Osteocyte (in vitro differentiated cells): ENCODE data around the gene SPNS1. TPM values are rescaled to one million over a fixed set of nuclear protein-coding genes. Genes with fewer than 3 reads are reported as not detected.
"Not testable (repeated sequence)": the region's sequence is repeated elsewhere in the genome, so short reads cannot be mapped to it uniquely, and the experiment has no call there.

Source experiments
- DNase-seq: peaks from one replicate; pipeline ENCODE4 v3.0.0; 2021; ENCODE audit warnings: mixed read lengths; ENCODE audit not compliant: unreplicated experiment; ENCODE audit errors: extremely low spot score
- H3K27ac Mint-ChIP-seq: one replicate; pipeline ENCODE4 v1.8.0; 2021; ENCODE audit warnings: mild to moderate bottlenecking, mixed read lengths; ENCODE audit not compliant: unreplicated experiment
- H3K27me3 Mint-ChIP-seq: one replicate; pipeline ENCODE4 v1.8.0; 2021; ENCODE audit warnings: mixed read lengths; ENCODE audit not compliant: unreplicated experiment
- H3K36me3 Mint-ChIP-seq: one replicate; pipeline ENCODE4 v1.8.0; 2021; ENCODE audit warnings: mixed read lengths; ENCODE audit not compliant: unreplicated experiment
- H3K4me1 Mint-ChIP-seq: one replicate; pipeline ENCODE4 v1.8.0; 2021; ENCODE audit warnings: mixed read lengths; ENCODE audit not compliant: unreplicated experiment
- H3K4me3 Mint-ChIP-seq: one replicate; pipeline ENCODE4 v1.8.0; 2021; ENCODE audit warnings: mild to moderate bottlenecking, moderate library complexity, mixed read lengths; ENCODE audit not compliant: unreplicated experiment
- H3K9me3 Mint-ChIP-seq: one replicate; pipeline ENCODE4 v1.8.0; 2021; ENCODE audit warnings: mixed read lengths; ENCODE audit not compliant: unreplicated experiment
- total RNA-seq: library from RNA; stranded (reverse); gene quantifications from 2 replicates; pipeline ENCODE4 v1.2.1, GENCODE V29; 2021
- TF ChIP-seq, protein P1 (sequence below): fragments of 200-600 bp; sonication (generic); IDR thresholded peaks from 2 replicates; pipeline ENCODE4 v1.5.0; 2021; ENCODE audit warnings: antibody characterized with exemption, mild to moderate bottlenecking, moderate library complexity

The SPNS1 gene
- total RNA-seq, 1 donor from 2014 or later = 96.6 TPM

- H3K27ac Mint-ChIP-seq = no peak overlapping the region
- TF ChIP-seq, protein P1, sequence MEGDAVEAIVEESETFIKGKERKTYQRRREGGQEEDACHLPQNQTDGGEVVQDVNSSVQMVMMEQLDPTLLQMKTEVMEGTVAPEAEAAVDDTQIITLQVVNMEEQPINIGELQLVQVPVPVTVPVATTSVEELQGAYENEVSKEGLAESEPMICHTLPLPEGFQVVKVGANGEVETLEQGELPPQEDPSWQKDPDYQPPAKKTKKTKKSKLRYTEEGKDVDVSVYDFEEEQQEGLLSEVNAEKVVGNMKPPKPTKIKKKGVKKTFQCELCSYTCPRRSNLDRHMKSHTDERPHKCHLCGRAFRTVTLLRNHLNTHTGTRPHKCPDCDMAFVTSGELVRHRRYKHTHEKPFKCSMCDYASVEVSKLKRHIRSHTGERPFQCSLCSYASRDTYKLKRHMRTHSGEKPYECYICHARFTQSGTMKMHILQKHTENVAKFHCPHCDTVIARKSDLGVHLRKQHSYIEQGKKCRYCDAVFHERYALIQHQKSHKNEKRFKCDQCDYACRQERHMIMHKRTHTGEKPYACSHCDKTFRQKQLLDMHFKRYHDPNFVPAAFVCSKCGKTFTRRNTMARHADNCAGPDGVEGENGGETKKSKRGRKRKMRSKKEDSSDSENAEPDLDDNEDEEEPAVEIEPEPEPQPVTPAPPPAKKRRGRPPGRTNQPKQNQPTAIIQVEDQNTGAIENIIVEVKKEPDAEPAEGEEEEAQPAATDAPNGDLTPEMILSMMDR = no peak
- no peak overlapping the region for H3K4me3 Mint-ChIP-seq
- DNase-seq = no peak
- no peaks in the 10 kb centered on the region for H3K4me1 Mint-ChIP-seq
- no peaks in the 10 kb centered on the region for H3K27me3 Mint-ChIP-seq
- no peaks in the 10 kb centered on the region for H3K36me3 Mint-ChIP-seq
- no peaks in the 10 kb centered on the region for H3K9me3 Mint-ChIP-seq
These were observed 38.4 kb upstream of the SPNS1 start for GRCh38 chr16:28935924-28936783.

DNA sequence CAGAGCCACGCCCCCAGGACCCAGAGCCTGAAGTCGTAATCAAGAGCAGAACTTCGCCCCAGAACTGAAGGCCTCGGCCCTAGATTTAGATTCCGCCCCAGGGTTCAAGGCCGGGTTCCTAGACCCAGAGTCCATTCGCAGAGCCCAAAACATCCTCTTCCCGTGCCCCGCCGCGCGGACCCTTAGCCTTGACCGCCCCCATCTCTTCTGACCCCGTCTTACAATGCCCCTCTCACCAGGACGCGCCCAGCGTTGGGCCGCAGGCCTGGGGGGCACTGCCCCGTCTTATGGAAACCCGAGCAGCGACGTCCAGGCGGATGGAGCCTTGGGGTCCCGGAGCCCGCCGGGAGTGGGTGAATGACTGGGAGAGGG lies 37.8 kb upstream of the SPNS1 start:
- no peak overlapping the region for H3K27ac Mint-ChIP-seq
- H3K4me1 Mint-ChIP-seq = no peaks in the 10 kb centered on the region
- no peak for DNase-seq
- H3K4me3 Mint-ChIP-seq = no peak overlapping the region
- H3K27me3 Mint-ChIP-seq = no peaks in the 10 kb centered on the region
- TF ChIP-seq, protein P1 = no peak
- H3K36me3 Mint-ChIP-seq = no peaks in the 10 kb centered on the region
- no peaks in the 10 kb centered on the region for H3K9me3 Mint-ChIP-seq

DNA sequence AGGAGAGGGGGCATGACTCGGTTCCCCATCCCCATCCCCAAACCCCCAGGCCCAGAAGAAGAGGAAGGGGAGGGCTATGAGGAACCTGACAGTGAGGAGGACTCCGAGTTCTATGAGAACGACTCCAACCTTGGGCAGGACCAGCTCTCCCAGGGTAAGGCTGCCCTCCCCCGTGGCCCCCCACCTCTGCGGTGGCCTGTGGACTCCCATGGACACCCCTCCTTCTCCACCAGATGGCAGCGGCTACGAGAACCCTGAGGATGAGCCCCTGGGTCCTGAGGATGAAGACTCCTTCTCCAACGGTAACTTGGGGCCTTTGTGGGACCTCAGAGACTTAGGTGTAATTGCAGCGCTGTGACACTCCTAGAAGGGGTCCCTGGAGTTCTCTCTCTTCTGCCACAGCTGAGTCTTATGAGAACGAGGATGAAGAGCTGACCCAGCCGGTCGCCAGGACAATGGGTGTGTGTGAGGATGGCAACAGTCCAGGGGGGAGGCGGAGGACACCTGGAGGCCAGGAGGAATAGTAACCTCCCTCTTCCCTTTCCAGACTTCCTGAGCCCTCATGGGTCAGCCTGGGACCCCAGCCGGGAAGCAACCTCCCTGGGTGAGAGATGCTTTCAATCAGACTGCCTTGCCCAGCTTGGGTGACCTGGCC lies 37.2 kb upstream of the SPNS1 start:
- Mint-ChIP-seq H3K4me1 (no peaks in the 10 kb centered on the region), H3K27ac (no peak overlapping the region), H3K36me3 (no peaks in the 10 kb centered on the region), H3K4me3 (no peak overlapping the region), H3K27me3 (no peaks in the 10 kb centered on the region), H3K9me3 (no peaks in the 10 kb centered on the region)
- TF ChIP-seq, protein P1 = no peak
- no peak for DNase-seq

- Mint-ChIP-seq H3K9me3 (no peaks in the 10 kb centered on the region), H3K36me3 (no peaks in the 10 kb centered on the region), H3K4me3 (no peak overlapping the region), H3K27ac (no peak overlapping the region), H3K27me3 (no peaks in the 10 kb centered on the region), H3K4me1 (no peaks in the 10 kb centered on the region)
- DNase-seq = no peak
- TF ChIP-seq, protein P1 = no peak
These were observed 35.9 kb upstream of the SPNS1 start for GRCh38 chr16:28938721-28939120.

- H3K36me3 Mint-ChIP-seq = not testable (repeated sequence)
These were observed 34.8 kb upstream of the SPNS1 start for GRCh38 chr16:28939825-28940224.

More at GRCh38 chr16:28939825-28940224, 34.8 kb upstream of the SPNS1 start:
- not testable (repeated sequence) for H3K9me3 Mint-ChIP-seq, H3K27ac Mint-ChIP-seq, H3K4me1 Mint-ChIP-seq, H3K4me3 Mint-ChIP-seq, H3K27me3 Mint-ChIP-seq, DNase-seq
